ENCODE results near the gene TGM1.

TGM1 gene

DNA sequence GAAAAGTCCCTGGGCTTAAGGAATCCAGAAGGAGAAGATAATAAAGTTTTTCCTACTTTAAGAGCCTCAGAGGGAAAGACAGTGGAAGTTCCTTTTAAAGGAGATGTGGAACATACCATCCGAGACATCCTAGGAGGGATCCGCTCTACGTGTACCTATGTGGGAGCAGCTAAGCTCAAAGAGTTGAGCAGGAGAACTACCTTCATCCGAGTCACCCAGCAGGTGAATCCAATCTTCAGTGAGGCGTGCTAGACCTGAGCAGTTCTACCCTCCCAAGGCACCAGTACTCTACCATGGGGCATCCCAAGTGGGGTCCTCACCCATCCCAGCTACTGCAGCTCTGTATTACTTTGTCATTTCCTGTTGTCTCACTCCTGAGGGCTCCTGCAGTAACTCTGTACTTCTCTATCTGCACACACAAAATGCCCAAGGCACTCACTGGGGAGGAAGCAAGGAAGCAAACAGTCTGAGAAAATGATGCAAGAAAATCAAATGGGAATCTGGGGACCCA lies 24.4 kb downstream of the TGM1 start:
- H3K79me2 ChIP-seq (ENCODE audit: control insufficient read depth, insufficient read depth, low read length): peaks cover 2% of the 10 kb centered on the region
- no peak overlapping the region for H2BK15ac ChIP-seq (replicated peaks; ENCODE audit: low read depth)
- H3K27ac ChIP-seq (ENCODE audit: low read depth, low read length): no peak overlapping the region
- H4K5ac ChIP-seq (ENCODE audit: low read length): no peak overlapping the region
- H3K4me1 ChIP-seq (ENCODE audit: control insufficient read depth, low read depth, low read length): peaks cover 5% of the 10 kb centered on the region
- H3K4ac ChIP-seq (ENCODE audit: low read depth, low read length): no peak overlapping the region
- H2BK5ac ChIP-seq (ENCODE audit: low read length): no peak overlapping the region
- peaks cover 2% of the 10 kb centered on the region for H3K36me3 ChIP-seq (ENCODE audit: control insufficient read depth, insufficient read depth, low read length)
- H3K9ac ChIP-seq (ENCODE audit: low read length): no peak overlapping the region
- no peak for DNase-seq
- no peak overlapping the region for H3K23ac ChIP-seq (ENCODE audit: low read length)
- no peak overlapping the region for H2BK120ac ChIP-seq (ENCODE audit: low read depth, low read length)
- H3K4me3 ChIP-seq (ENCODE audit: low read length): no peak overlapping the region
- WGBS (ENCODE audit: extremely low coverage, insufficient coverage, low lambda C conversion rate): no CpG with 5 or more reads among the region's 5 CpGs
- no peak overlapping the region for H3K18ac ChIP-seq (ENCODE audit: low read length)
- H3K79me1 ChIP-seq (ENCODE audit: low read length): peaks cover 6% of the 10 kb centered on the region
- no peak overlapping the region for H2AK5ac ChIP-seq (ENCODE audit: low read length)
- no peaks in the 10 kb centered on the region for H3K27me3 ChIP-seq (ENCODE audit: insufficient read depth, low read length, poor library complexity)
- no peak overlapping the region for H3K56ac ChIP-seq (ENCODE audit: low read length)
- no peak overlapping the region for H4K8ac ChIP-seq (ENCODE audit: low read depth, low read length)
- no peak overlapping the region for H3K4me2 ChIP-seq (ENCODE audit: low read length)

DNA sequence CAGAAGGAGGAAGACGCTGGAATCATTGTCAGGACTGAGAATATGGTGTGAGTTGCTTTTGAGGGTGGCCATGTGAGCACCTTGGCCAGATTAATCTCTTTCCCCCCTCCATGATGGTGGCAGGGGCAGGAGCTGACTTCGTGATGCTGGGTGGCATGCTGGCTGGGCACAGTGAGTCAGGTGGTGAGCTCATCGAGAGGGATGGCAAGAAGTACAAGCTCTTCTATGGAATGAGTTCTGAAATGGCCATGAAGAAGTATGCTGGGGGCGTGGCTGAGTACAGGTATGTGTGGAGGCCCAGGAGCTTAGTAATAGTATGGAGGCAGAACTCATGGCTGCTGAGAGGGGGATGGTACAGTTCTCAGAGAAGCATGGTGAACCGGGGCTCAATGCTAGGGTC lies 24.9 kb downstream of the TGM1 start:
- Histone ChIP-seq H3K18ac (ENCODE audit: low read length) (no peak overlapping the region), H2BK15ac (replicated peaks; ENCODE audit: low read depth) (no peak overlapping the region), H3K36me3 (ENCODE audit: control insufficient read depth, insufficient read depth, low read length) (peaks cover 2% of the 10 kb centered on the region), H3K4me1 (ENCODE audit: control insufficient read depth, low read depth, low read length) (peaks cover 5% of the 10 kb centered on the region), H3K79me2 (ENCODE audit: control insufficient read depth, insufficient read depth, low read length) (peaks cover 2% of the 10 kb centered on the region), H3K4ac (ENCODE audit: low read depth, low read length) (no peak overlapping the region), H3K79me1 (ENCODE audit: low read length) (peaks cover 7% of the 10 kb centered on the region), H3K4me2 (ENCODE audit: low read length) (no peak overlapping the region), H2AK5ac (ENCODE audit: low read length) (no peak overlapping the region), H3K27ac (ENCODE audit: low read depth, low read length) (no peak overlapping the region), H3K9ac (ENCODE audit: low read length) (no peak overlapping the region), H3K23ac (ENCODE audit: low read length) (no peak overlapping the region), H4K5ac (ENCODE audit: low read length) (no peak overlapping the region), H4K8ac (ENCODE audit: low read depth, low read length) (no peak overlapping the region), H3K4me3 (ENCODE audit: low read length) (no peak overlapping the region), H2BK120ac (ENCODE audit: low read depth, low read length) (no peak overlapping the region), H3K56ac (ENCODE audit: low read length) (no peak overlapping the region), H3K27me3 (ENCODE audit: insufficient read depth, low read length, poor library complexity) (no peaks in the 10 kb centered on the region), H2BK5ac (ENCODE audit: low read length) (no peak overlapping the region)
- WGBS (ENCODE audit: extremely low coverage, insufficient coverage, low lambda C conversion rate): no CpG with 5 or more reads among the region's 5 CpGs
- DNase-seq: peak; percentile 7

DNA sequence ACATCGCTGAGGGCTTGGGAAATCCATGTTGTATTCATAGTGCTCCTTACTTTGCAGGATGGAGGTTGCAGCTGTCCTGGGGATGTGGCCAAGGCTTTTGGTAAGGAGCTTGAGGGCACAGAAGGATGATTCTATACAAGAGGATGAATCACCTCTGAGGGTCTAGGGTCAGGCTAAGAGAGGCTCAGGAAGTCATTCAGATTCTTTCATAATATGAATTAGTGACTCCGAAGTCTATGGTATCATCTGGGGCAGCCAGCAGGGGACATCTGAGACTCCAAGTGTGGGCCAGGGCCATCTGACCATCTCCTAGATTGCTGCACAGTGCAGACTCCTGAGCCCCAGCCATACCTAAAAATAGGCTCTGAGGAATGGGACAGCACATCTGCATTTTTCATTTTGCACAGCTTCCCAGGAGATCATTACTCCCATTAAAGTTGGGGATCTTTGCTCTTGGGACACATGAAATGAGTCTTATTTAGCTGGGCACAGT lies 25.5 kb downstream of the TGM1 start:
- H3K79me2 ChIP-seq (ENCODE audit: control insufficient read depth, insufficient read depth, low read length): peaks cover 2% of the 10 kb centered on the region
- H4K8ac ChIP-seq (ENCODE audit: low read depth, low read length): no peak overlapping the region
- H3K4me3 ChIP-seq (ENCODE audit: low read length): no peak overlapping the region
- DNase-seq: no peak
- H3K4me2 ChIP-seq (ENCODE audit: low read length): no peak overlapping the region
- H2BK120ac ChIP-seq (ENCODE audit: low read depth, low read length): no peak overlapping the region
- H3K18ac ChIP-seq (ENCODE audit: low read length): no peak overlapping the region
- no peaks in the 10 kb centered on the region for H3K27me3 ChIP-seq (ENCODE audit: insufficient read depth, low read length, poor library complexity)
- H3K56ac ChIP-seq (ENCODE audit: low read length): no peak overlapping the region
- H3K23ac ChIP-seq (ENCODE audit: low read length): no peak overlapping the region
- peaks cover 5% of the 10 kb centered on the region for H3K4me1 ChIP-seq (ENCODE audit: control insufficient read depth, low read depth, low read length)
- no peak overlapping the region for H2BK5ac ChIP-seq (ENCODE audit: low read length)
- no CpG with 5 or more reads among the region's 2 CpGs for WGBS (ENCODE audit: extremely low coverage, insufficient coverage, low lambda C conversion rate)
- no peak overlapping the region for H4K5ac ChIP-seq (ENCODE audit: low read length)
- peaks cover 2% of the 10 kb centered on the region for H3K36me3 ChIP-seq (ENCODE audit: control insufficient read depth, insufficient read depth, low read length)
- H3K4ac ChIP-seq (ENCODE audit: low read depth, low read length): no peak overlapping the region
- no peak overlapping the region for H2AK5ac ChIP-seq (ENCODE audit: low read length)
- no peak overlapping the region for H3K27ac ChIP-seq (ENCODE audit: low read depth, low read length)
- H3K79me1 ChIP-seq (ENCODE audit: low read length): peaks cover 7% of the 10 kb centered on the region
- no peak overlapping the region for H2BK15ac ChIP-seq (replicated peaks; ENCODE audit: low read depth)
- no peak overlapping the region for H3K9ac ChIP-seq (ENCODE audit: low read length)

DNA sequence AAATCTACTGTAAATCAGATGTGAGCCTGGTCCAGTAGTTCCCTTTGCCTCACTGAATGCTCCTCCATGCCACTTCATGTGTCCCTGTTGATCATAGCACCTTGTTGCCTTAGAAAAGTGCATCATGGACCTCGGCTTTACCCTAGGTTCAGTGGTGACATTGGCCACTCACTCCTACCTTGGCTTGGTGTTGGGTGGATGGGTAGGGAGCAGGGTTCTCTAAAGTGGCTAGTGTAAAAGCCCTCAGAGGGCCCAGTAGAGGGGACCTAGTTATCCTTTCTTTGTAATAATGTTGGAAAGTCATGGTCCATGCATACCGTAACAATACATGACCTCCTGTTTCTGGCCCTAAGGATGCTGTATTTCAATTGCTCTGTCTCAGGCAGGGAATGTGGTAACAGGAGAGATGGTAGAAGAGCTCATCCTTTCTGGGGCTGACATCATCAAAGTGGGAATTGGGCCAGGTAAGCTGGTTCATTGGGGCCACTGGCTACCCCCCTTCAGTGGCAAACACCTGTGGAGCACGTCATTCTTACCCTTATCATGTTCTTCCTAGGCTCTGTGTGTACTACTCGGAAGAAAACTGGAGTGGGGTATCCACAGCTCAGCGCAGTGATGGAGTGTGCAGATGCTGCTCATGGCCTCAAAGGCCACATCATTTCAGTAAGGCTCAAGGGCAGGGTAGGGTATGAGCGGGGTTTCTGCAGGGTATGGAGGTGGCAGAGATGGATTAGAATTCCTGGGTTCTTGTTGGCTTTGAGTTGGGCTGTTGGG lies 26.1 kb downstream of the TGM1 start:
- Histone ChIP-seq H3K23ac (ENCODE audit: low read length) (no peak overlapping the region), H4K8ac (ENCODE audit: low read depth, low read length) (no peak overlapping the region), H3K4ac (ENCODE audit: low read depth, low read length) (no peak overlapping the region), H3K4me3 (ENCODE audit: low read length) (no peak overlapping the region), H3K18ac (ENCODE audit: low read length) (no peak overlapping the region), H3K9ac (ENCODE audit: low read length) (no peak overlapping the region), H3K4me1 (ENCODE audit: control insufficient read depth, low read depth, low read length) (peaks cover 5% of the 10 kb centered on the region), H3K36me3 (ENCODE audit: control insufficient read depth, insufficient read depth, low read length) (peaks cover 2% of the 10 kb centered on the region), H2BK5ac (ENCODE audit: low read length) (no peak overlapping the region), H2BK120ac (ENCODE audit: low read depth, low read length) (no peak overlapping the region), H3K27ac (ENCODE audit: low read depth, low read length) (no peak overlapping the region), H2BK15ac (replicated peaks; ENCODE audit: low read depth) (no peak overlapping the region), H3K27me3 (ENCODE audit: insufficient read depth, low read length, poor library complexity) (no peaks in the 10 kb centered on the region), H2AK5ac (ENCODE audit: low read length) (no peak overlapping the region), H3K79me1 (ENCODE audit: low read length) (peaks cover 7% of the 10 kb centered on the region), H3K79me2 (ENCODE audit: control insufficient read depth, insufficient read depth, low read length) (peaks cover 2% of the 10 kb centered on the region), H3K56ac (ENCODE audit: low read length) (no peak overlapping the region), H4K5ac (ENCODE audit: low read length) (no peak overlapping the region), H3K4me2 (ENCODE audit: low read length) (no peak overlapping the region)
- no peak for DNase-seq
- no CpG with 5 or more reads among the region's 6 CpGs for WGBS (ENCODE audit: extremely low coverage, insufficient coverage, low lambda C conversion rate)

DNA sequence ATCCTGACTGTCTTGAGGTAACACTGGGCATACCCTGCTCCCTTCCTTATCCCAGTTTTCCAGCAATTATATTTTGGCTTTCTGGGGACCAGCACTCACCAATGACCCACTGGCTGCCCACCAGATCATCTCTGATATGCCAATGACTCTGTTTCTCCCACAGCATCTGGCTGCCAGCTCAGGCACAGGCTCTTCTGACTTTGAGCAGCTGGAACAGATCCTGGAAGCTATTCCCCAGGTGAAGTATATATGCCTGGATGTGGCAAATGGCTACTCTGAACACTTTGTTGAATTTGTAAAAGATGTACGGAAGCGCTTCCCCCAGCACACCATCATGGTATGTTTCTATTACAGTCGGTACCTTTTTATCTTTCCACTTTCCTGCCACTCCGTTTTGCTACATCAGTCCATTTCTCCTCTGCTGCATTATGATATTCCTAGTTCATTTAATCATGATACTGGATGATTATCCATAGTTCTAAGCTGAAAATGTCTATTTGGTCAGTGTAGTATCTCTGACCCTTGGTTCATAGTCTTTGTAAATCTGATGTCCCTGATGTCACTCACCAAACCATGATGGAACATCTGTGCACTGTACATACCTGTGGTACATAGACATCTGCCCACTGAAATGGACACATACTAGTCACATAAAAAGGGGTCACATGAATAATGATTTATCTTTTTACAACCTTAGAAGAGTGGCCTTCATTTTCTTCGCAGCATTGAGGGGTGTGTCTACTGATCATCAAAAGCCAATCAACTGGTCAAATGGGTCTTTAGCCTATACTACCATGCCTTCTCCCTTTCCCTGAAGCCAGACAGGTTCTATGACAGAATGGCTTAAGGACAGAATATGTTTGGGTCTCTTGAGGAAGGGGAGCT lies 26.9 kb downstream of the TGM1 start:
- Histone ChIP-seq H3K56ac (ENCODE audit: low read length) (no peak overlapping the region), H3K4ac (ENCODE audit: low read depth, low read length) (no peak overlapping the region), H3K23ac (ENCODE audit: low read length) (no peak overlapping the region), H3K18ac (ENCODE audit: low read length) (no peak overlapping the region), H3K79me2 (ENCODE audit: control insufficient read depth, insufficient read depth, low read length) (peaks cover 9% of the 10 kb centered on the region), H2BK120ac (ENCODE audit: low read depth, low read length) (no peak overlapping the region), H3K36me3 (ENCODE audit: control insufficient read depth, insufficient read depth, low read length) (peaks cover 2% of the 10 kb centered on the region), H4K8ac (ENCODE audit: low read depth, low read length) (no peak overlapping the region), H3K27me3 (ENCODE audit: insufficient read depth, low read length, poor library complexity) (no peaks in the 10 kb centered on the region), H3K4me3 (ENCODE audit: low read length) (no peak overlapping the region), H3K4me1 (ENCODE audit: control insufficient read depth, low read depth, low read length) (peaks cover 2% of the 10 kb centered on the region), H3K27ac (ENCODE audit: low read depth, low read length) (no peak overlapping the region), H4K5ac (ENCODE audit: low read length) (no peak overlapping the region), H3K79me1 (ENCODE audit: low read length) (peaks cover 8% of the 10 kb centered on the region), H2BK5ac (ENCODE audit: low read length) (no peak overlapping the region), H3K9ac (ENCODE audit: low read length) (no peak overlapping the region), H2BK15ac (replicated peaks; ENCODE audit: low read depth) (no peak overlapping the region), H2AK5ac (ENCODE audit: low read length) (no peak overlapping the region), H3K4me2 (ENCODE audit: low read length) (no peak overlapping the region)
- WGBS (ENCODE audit: extremely low coverage, insufficient coverage, low lambda C conversion rate): no CpG with 5 or more reads among the region's 5 CpGs
- DNase-seq: no peak
